Prostate gland (tissue), 2 donors: ENCODE results near the gene MARK3.

Experiments used
- CTCF ChIP-seq, 4 experiments: fragments of 200-600 bp in 2 of 4; fragments of 450-650 bp in 2 of 4; sonication (generic) in 2 of 4; IDR thresholded peaks; 1 replicate in 3 of 4; 2 replicates in 1 of 4; pipeline ENCODE4 v1.5.1; 2016 to 2019; ENCODE audit warnings: antibody characterized with exemption in 4 of 4, mild to moderate bottlenecking in 2 of 4, moderate library complexity in 2 of 4
- POLR2AphosphoS5 ChIP-seq: sonication (generic); formaldehyde crosslinking; IDR thresholded peaks from one replicate; pipeline ENCODE4 v1.6.1; 2017; ENCODE audit warnings: antibody characterized with exemption

GRCh38 chr14:103509864-103510723, 124.9 kb downstream of the MARK3 start:
- no peak for TF ChIP-seq POLR2AphosphoS5
- TF ChIP-seq CTCF (IDR thresholded peaks at IDR 0.05), result no peak
